ENCODE data around the gene PIAS3. TPM values are rescaled to one million over a fixed set of nuclear protein-coding genes. Genes with fewer than 3 reads are reported as not detected.

The PIAS3 gene
- total RNA-seq, 2 donors from 2014 or later: 11.4 to 18.0 TPM

DNA sequence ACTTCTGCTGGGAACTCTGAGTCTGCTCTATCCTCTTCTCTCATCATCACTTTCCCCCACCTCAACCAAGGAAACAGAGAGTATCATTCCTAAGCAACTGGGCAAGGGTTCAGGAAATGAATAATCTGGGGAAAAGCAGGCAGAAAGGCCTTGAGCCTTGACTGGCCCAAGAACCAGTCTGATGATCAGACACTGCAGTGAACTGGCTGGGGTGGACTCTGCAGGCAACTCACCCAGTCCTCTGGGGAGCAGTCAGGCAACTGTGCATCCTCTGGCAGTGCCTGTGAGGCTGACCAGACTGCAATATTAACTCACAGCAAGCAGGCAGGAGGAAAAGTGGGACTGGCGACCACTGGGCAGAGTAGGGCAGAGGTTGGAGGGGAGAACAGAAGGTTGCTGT lies 25.8 kb upstream of the PIAS3 start:
- Histone ChIP-seq H3K27ac (no peak overlapping the region), H3K27me3 (no peaks in the 10 kb centered on the region), H3K4me3 (no peak overlapping the region), H3K4me1 (peaks cover 0 to 13% of the 10 kb centered on the region in 2 donors), H3K9me3 (no peaks in the 10 kb centered on the region), H3K36me3 (no peaks in the 10 kb centered on the region)
- TF ChIP-seq CTCF (IDR thresholded peaks at IDR 0.05): no peak
- no peak for DNase-seq (ENCODE audit: low spot score)

GRCh38 chr1:145879775-145880174 lies 20.9 kb upstream of the PIAS3 start:
- no peaks in the 10 kb centered on the region for H3K27me3 ChIP-seq
- no peak overlapping the region for H3K4me3 ChIP-seq
- no peak for DNase-seq (ENCODE audit: low spot score)
- no peaks in the 10 kb centered on the region for H3K36me3 ChIP-seq
- H3K9me3 ChIP-seq: no peaks in the 10 kb centered on the region
- no peak overlapping the region for H3K27ac ChIP-seq
- H3K4me1 ChIP-seq: no peaks in the 10 kb centered on the region
- no peak for TF ChIP-seq CTCF (IDR thresholded peaks at IDR 0.05)

- no peak for DNase-seq (ENCODE audit: low spot score)
- H3K27ac ChIP-seq: no peak overlapping the region
- no peak overlapping the region for H3K4me3 ChIP-seq
- no peaks in the 10 kb centered on the region for H3K36me3 ChIP-seq
- H3K4me1 ChIP-seq: no peaks in the 10 kb centered on the region
- TF ChIP-seq CTCF (IDR thresholded peaks at IDR 0.05): no peak
- no peaks in the 10 kb centered on the region for H3K27me3 ChIP-seq
- no peaks in the 10 kb centered on the region for H3K9me3 ChIP-seq
These were observed 19.8 kb upstream of the PIAS3 start for GRCh38 chr1:145878724-145879123.

- Histone ChIP-seq H3K4me3 (no peak overlapping the region), H3K9me3 (no peaks in the 10 kb centered on the region), H3K4me1 (no peaks in the 10 kb centered on the region), H3K27ac (no peak overlapping the region), H3K27me3 (no peaks in the 10 kb centered on the region), H3K36me3 (no peaks in the 10 kb centered on the region)
- DNase-seq (ENCODE audit: low spot score): no peak
- TF ChIP-seq CTCF (IDR thresholded peaks at IDR 0.05): no peak
These were observed 19.1 kb upstream of the PIAS3 start for GRCh38 chr1:145877923-145878486.

DNA sequence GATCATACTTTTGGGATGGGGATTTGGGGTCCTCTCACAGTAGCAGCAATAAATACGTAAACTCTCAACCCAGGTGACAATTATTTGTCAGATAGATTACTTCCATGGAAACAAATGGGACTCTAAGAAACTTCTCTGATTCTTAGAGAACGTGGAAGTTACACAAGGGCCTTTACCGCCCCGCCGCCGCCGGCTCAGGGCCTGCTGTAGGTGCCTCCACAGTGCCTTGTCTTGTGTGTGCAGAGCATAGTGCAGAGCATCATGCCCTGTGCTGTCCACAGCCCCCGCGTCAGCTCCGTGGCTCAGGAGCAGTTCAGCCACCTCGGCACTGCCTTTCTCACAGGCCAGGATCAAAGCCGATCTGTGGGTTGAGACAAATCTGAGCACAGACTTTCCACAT lies 15.8 kb upstream of the PIAS3 start:
- TF ChIP-seq CTCF (IDR thresholded peaks at IDR 0.05): no peak
- H3K27ac ChIP-seq: no peak overlapping the region
- no peak for DNase-seq (ENCODE audit: low spot score)
- no peaks in the 10 kb centered on the region for H3K36me3 ChIP-seq
- no peaks in the 10 kb centered on the region for H3K9me3 ChIP-seq
- H3K27me3 ChIP-seq: no peaks in the 10 kb centered on the region
- H3K4me1 ChIP-seq: peaks cover 0 to 7% of the 10 kb centered on the region in 2 donors
- no peak overlapping the region for H3K4me3 ChIP-seq

Data from right atrium auricular region (tissue), 2 donors.